RWPE1 (cell line): ENCODE results near the gene LRRC47.

Experiments
- CTCF ChIA-PET: fragments of 350-600 bp; sonication (Branson Sonifier 250); formaldehyde crosslinking; extraction: SDS; loops from one replicate; lab custom pipeline; 2021; lab: Yijun Ruan, JAX
- POLR2A ChIA-PET: fragments of 400-600 bp; formaldehyde crosslinking; extraction: SDS; loops from one replicate; lab custom pipeline; 2020; ENCODE audit warnings: antibody characterized with exemption; ENCODE audit not compliant: low non-redundant PET; lab: Yijun Ruan, JAX
- DNase-seq: peaks from one replicate; pipeline ENCODE4 v3.0.0; 2012; ENCODE audit warnings: low spot score
- H3K27ac ChIP-seq: fragments of 450-650 bp; 2 replicates; pipeline ENCODE4 v1.5.1; 2017
- TF ChIP-seq, protein P1 (sequence below): fragments of 450-650 bp; conservative IDR thresholded peaks from 2 replicates; pipeline ENCODE4 v1.5.1; 2017; ENCODE audit warnings: low read depth, mild to moderate bottlenecking

LRRC47 gene

GRCh38 chr1:3762151-3762872, 34.0 kb downstream of the LRRC47 start:
- DNase-seq = no peak
- TF ChIP-seq, protein P1, sequence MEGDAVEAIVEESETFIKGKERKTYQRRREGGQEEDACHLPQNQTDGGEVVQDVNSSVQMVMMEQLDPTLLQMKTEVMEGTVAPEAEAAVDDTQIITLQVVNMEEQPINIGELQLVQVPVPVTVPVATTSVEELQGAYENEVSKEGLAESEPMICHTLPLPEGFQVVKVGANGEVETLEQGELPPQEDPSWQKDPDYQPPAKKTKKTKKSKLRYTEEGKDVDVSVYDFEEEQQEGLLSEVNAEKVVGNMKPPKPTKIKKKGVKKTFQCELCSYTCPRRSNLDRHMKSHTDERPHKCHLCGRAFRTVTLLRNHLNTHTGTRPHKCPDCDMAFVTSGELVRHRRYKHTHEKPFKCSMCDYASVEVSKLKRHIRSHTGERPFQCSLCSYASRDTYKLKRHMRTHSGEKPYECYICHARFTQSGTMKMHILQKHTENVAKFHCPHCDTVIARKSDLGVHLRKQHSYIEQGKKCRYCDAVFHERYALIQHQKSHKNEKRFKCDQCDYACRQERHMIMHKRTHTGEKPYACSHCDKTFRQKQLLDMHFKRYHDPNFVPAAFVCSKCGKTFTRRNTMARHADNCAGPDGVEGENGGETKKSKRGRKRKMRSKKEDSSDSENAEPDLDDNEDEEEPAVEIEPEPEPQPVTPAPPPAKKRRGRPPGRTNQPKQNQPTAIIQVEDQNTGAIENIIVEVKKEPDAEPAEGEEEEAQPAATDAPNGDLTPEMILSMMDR = no peak
- POLR2A ChIA-PET = no interaction called here
- no peak overlapping the region for H3K27ac ChIP-seq
- CTCF ChIA-PET = no interaction called here

DNA sequence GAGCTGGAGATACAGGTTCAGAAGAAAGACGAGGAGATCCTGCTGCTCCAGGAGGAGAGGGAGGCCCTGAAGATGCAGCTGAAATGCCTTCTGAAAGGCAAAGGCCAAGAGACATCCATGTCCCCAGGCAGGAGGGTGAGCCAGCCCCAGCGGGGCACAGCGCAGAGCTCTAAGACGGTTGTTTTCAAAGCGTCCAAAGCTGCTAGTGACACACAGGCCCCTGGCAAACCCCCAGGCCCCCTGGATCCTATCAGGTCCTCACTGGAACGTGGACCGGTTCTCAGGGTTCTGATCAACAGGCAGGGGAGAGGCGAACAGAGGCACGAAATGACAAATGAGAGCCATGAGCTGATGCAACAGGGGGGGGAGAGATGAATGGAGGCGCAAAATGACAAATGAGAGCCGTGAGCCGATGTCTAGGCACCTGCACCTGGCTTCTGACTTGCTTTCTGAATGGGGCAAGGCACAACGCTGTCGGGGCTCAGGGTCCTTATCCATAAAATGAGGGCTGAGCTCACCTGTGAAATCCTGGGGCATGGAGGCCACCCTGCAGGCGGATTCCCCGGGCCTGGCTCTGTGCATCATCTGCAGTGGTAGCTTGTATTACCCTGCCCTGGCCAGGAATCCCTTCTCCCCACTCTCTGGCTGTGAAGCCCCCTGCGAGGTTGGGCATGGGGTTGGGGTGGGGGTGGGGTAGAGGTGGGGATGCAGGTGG, 34.8 kb downstream of the LRRC47 start:
- ChIA-PET CTCF (no interaction called here), POLR2A (no interaction called here)
- H3K27ac ChIP-seq = no peak overlapping the region
- TF ChIP-seq, protein P1 = no peak
- no peak for DNase-seq

DNA sequence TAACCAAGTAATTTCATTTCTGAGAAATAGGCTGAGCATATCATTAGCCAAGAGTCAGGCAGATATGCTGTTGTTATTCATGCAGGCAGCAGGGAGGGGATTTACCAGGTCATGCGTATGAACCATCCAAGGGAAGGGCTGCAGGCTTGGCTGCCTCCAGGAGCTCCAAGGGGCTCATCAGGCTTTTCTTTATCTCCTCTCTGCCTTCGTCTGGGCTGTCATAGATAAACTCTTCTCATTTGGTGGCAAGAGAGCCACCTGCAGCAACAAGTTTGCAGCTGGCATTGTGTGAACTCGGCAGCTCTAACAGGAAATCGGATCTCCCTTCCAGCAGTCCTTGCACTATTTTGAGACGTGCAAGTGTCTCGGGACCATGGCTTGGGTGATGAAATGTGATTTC, 36.5 kb downstream of the LRRC47 start:
- ChIA-PET CTCF (interaction anchor here (0.6 kb wide), 1 partner anchor 670 kb away, joined by 3 read pairs; no protein-coding TSS in a partner anchor), POLR2A (no interaction called here)
- TF ChIP-seq, protein P1 = no peak
- H3K27ac ChIP-seq = no peak overlapping the region
- DNase-seq = no peak

DNA sequence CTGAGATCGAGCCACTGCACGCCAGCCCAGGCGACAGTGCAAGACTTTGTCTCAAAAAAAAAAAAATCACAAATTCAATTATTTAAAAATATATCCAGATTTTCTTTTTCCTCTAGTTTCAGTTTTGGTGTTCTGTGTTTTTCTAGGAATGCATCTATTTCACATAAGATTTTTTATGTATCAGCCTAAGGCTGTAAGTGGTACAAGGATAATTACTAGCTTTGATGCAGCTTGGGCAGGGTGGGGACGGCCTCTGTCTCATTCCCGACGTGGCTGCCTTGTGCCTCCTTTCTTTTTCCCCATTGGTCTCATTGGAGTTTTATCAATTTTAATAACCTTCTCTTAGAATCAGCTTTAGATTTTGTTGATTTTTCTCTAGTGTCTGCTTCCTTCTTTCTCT, 37.1 kb downstream of the LRRC47 start:
- no peak overlapping the region for H3K27ac ChIP-seq
- POLR2A ChIA-PET = no interaction called here
- CTCF ChIA-PET = interaction anchor here (0.6 kb wide), 1 partner anchor 669 kb away, joined by 3 read pairs; no protein-coding TSS in a partner anchor
- TF ChIP-seq, protein P1 = no peak
- DNase-seq = no peak

GRCh38 chr1:3756394-3756793, 39.9 kb downstream of the LRRC47 start:
- CTCF ChIA-PET = no interaction called here
- no peak overlapping the region for H3K27ac ChIP-seq
- TF ChIP-seq, protein P1 = no peak
- DNase-seq = no peak
- POLR2A ChIA-PET = interaction anchor here (0.6 kb wide), 1 partner anchor 68 kb away, joined by 3 read pairs; no protein-coding TSS in a partner anchor

DNA sequence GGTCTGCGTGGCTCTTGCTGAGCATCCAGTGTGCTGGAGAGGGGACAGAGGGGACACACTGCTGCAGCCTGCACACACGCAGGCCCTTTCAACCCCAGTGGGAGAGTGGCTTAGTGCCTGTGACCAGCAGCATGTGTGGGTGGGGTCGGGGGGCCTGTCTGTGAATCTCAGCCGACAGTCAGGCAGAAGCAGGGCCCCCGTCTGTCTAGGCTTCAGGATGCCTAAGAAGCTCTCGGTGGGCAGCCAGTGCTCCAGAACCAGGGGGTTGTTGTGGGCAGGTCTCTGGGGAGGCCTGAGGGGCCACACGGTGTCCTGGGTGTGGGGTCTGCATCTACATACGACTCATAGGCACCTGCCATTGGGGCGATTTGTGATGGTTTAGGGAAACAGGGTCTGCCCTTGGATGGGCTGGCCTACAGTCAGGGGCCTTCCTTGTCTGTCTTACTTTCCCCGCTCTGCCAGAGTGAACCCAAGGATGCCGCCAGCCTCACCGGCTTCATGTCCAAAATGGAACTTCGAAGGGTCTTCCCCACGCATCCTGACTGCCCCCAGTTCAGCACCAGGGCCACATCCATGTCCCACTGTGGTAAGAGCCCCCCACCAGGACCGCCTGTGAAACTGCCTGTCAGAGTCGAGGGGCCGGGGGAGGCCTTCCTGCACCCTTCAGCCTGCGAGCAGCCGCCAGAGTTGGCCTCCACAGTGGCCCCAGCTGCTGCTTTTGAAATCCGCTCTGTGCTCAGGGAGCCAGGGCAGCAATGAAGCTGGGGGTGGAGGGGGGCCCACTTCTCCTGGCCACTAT, 42.4 kb downstream of the LRRC47 start:
- no peak for DNase-seq
- TF ChIP-seq, protein P1 = no peak
- POLR2A ChIA-PET = no interaction called here
- CTCF ChIA-PET = interaction anchor here (0.6 kb wide), 1 partner anchor 255 kb away, joined by 3 read pairs; no protein-coding TSS in a partner anchor
- H3K27ac ChIP-seq = no peak overlapping the region
